Glomerular visceral epithelial cell (primary cell): ENCODE results near the gene NVL.
A peak's percentile ranks its signal among the peaks of the same experiment; 100 is the strongest.

Experiments
- DNase-seq: peaks from one replicate; pipeline ENCODE4 v3.0.0-alpha.2; 2016; ENCODE audit errors: extremely low spot score

NVL gene

DNA sequence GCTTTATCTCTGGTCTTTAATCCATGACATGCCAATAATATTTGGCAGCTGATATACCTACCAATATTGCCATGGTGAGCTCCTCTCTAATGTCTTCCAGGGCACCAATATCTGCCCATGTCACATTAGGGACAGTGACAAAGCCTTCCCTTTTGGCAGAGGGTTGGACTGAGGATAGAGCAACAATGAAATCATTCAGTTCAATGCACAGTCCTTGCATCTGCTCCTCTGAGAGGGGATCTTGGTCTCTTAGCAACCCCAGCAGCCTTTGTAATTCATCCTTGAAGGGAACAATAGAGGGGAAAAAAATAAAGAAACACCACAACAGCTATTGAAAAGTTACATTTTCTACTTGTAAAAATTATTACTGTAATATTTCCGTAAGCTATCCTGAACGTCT lies 42.3 kb downstream of the NVL start:
- no peak for DNase-seq

DNA sequence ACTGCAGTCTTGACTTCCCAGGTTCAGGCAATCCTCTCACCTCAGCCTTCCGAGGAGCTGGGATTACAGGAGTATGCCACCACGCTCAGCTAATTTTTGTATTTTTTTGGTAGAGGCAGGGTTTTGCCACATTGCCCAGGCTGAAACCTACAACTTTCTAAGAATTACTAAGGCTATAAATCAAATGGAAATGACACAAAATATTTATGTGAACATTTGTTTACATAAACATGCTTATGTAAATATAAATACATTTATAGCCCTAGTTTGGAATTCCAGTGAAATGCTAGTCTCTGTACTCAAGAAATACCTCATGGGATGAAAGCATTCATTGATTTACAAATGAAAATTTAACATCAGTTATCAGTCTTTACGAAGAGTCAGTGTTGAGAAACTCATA lies 47.8 kb downstream of the NVL start:
- DNase-seq = no peak

DNA sequence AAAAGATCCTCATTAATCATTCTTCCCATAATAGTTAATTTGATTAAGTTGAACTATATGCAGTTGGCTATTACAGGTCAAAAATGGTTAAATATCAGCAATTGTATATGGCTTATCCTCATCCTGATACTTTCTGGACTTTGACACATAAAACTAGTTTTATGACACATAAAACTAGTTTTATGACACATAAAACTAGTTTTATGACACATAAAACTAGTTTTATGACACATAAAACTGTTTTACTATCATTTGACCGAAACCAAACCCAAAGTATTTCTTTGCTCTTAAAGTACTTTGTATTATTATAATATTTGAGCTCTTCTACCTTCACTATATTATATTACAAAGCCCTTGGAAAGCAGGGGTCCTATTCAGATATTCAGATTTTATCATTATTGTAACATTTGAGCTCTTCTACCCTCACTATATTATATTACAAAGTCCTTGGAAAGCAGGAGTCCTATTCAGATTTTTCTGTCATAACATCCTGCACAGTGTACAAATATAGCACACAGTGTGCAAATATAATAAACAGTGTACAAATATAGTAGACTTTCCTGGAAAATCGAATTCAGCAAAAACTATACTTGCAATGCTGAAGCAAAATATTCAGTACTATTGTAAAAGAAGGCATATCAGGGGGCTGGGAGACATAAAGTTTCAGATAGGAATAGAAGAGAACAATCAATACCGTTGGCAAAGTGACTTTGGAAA lies 53.0 kb downstream of the NVL start:
- no peak for DNase-seq

DNA sequence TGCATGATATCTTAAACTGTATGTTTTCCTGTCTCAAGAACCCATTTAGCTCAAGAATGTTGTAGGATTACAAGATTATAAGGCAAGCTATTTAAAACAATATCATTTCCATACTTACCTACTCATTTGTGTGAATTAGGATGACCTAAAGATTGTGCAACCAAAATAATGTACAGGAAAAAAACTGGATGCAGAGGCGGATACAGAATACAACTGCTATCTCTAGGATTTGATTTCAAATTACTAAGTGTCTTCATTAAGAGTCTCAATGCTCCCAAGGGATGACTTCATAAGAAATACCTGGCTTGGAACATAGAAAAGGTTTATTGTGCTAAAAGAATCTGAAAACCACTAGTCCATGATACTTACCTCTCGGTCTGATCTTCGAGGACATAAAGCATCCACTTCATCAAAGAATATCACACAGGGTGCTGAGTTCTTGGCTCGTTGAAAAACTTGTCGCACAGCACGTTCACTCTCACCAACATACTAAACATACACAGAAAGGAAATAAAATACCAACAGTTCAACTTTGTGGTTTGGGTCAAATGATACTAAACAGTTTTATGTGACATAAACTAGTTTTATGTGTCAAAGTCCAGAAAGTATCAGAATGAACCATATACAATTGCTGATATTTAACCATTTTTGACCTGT lies 54.9 kb downstream of the NVL start:
- DNase-seq = no peak

DNA sequence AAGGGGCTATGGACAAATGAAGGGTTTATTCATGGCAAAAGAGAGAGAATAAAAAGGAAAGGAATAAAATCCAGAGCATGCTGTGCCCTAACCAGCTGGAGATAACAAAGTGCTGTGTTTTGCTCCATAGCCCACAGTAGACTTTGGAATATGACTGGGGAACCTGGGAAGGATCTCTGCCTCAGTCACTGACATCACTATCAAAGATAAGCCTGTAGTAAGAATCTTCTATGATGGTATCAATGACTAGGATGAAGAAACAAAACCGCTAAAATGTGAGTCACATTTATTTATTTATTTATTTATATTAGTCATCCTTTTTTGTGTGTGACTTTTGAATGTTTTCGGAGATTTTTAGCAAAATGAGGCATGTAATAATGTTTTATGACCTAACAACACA lies 56.3 kb downstream of the NVL start:
- peak; percentile 3 for DNase-seq

DNA sequence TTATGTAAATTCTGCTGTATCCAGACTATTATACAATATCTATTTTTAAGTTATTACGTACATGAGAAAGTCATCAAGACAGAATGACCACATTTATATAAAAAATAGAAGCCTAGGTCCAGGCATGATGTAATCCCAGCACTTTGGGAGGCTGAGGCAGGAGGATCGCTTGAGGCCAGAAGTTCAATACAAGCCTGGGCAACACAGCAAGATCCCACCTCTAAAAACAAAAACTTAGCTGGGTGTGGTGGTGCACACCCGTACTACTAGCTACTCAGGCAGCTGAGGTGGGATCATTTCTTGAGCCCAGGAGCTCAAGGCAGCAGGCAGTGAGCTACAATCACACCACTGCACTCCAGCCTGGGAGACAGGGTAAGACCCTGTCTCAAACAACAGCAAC lies 58.9 kb downstream of the NVL start:
- no peak for DNase-seq

DNA sequence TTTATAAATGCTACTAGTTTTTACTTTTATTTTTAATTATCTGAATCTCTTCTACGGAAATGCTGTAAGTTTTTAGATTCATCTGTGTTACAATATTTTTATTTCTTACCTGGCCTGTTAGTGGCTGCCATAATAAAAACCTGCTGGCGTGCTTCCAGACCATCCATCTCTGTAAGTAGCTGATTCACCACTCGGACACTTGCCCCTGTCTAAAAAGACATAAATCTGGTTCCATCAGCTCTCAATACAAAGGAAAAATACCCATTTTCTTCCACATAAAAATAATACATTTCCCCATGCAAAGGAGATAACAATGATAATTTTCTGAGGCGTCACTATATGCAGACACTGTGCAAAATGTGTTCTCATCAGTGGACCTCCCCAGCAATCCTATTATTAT lies 62.0 kb downstream of the NVL start:
- DNase-seq = peak; percentile 30

DNA sequence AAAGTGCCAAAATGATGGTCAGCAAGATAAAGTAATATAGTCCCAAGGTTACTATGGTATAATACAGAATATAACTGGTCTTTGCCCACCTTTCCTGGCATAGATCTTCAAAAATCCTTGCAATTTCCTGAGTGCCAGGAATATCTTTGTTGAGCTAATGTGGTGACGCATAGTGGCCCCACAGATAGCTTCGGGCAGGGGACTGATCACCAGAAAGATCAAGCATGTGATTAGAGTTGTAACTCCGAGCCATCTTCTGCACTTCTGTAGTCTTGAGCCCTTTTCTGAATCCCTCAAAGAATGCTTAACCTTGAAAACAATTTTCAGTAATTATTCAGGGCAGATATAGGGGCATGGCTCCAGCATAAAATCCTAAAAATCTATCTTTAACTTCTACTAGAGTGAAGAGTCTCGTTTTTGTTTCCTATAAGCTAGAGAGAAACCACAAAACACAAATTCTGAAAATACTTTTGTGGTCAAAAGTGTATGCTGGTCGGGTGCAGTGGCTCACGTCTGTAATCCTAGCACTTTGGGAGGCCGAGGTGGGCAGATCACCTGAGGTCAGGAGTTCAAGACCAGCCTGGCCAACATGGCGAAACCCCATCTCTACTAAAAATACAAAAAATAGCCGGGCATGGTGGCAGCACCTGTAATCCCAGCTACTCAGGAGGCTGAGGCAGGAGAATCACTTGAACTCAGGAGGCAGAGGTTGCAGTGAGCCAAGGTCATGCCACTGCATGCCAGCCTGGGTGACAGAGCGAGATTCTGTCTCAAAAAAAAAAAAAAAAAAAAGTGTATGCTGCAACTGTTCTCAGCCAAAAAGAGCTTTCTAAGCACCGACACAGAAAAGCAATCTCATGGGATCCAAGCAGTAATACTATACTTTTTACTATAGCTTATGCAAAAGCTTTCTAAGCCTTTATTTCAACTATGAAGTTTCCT lies 62.8 kb downstream of the NVL start:
- DNase-seq = peak; percentile 25

DNA sequence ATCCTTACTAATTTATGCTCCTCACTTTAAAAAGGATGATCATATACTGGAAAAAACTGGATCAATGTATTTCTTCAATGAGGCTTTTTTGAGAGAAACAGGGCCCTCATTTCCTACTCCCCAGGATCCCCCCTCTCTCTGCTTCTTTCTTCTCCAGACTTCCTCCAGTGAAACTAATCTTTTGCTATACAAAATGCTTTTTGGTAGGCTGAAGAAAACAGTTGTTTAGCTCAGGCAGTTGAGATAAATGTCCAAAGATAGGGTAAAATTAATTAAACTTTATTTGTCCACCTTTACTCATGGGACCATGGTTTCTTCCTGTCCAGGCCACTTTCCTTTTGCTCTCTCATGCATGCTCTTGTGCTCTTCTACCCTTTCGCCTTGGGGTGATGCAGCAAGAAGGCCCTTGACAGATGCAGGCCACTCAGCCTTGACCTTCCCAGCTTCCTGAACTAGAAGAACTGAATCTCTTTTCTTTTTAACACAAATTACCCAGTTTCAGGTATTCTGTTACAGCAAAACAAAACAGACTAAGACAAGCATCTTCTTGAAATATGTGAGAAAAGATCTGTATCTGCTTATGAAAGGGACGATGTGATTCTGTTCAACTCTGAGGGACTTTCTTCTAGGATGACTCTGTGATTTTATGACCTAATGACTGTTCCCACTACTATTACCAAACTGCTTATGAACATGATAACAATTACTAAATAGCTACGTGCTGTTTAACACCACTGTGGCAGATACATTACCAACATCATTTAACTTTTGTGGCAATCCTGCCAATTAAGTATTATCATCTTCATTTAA lies 63.7 kb downstream of the NVL start:
- no peak for DNase-seq

DNA sequence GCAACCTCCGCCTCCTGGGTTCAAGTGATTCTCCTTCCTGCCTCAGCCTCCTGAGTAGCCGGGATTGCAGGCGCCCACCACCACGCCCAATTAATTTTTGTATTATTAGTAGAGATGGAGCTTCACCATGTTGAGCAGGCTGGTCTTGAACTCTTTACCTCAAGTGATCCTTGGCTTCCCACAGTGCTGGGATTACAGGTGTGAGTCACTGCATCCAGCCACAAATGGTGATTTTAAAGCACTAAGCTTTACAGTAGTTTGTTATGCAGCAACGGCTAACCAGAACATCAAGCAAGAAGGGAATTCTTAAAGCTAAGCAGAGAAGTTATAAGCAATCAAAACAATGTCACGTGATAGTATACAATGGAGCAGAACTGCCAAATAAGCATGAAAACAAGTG lies 65.7 kb downstream of the NVL start:
- DNase-seq = no peak

DNA sequence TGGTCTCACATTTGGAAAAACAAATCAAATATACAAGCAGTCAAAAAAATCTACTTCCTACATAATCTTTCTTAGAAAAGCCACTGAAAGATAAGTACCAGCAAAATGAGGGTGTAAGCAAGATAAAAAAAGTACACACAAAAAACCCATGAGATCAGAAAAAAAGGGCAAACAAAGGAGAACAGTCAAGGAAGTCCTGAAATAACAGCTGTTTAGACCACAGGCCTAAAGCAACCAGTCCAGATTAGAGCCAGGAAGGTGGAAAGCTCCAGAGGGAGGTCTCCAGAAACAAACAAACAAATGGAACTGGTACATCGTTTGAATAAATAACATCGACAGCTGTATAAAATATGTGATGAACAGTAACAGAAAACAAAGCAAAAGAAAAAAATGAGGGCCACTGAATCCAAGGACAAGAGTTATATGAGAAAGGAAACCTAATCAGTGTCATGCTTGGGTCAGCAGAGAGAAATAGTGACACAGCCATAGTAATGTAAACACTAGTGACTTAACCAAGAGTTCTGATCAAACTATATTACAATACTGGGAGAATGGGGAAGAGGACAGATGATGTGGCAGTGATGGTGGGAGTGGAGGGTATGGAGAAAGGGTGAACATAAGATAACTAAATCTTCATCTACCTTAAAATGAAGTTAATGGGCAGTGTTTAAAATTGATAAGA lies 67.5 kb downstream of the NVL start:
- no peak for DNase-seq

DNA sequence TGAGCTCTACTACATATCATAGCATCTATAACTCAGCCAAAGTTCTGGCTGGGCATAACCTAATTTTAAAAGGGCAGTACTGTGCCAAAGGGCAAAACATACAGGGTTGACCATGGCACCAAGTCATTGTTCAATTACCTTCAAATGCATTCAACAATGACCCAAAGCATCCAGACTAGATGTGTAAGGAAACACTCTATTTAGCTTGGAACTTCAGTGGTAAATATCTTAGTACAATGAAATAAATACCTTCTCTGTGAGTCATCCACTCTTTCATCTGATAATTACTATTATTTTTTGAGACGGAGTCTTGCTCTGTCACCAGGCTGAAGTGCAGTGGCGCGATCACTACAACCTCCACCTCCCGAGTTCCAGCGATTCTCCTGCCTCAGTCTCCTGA lies 70.0 kb downstream of the NVL start:
- DNase-seq = no peak

DNA sequence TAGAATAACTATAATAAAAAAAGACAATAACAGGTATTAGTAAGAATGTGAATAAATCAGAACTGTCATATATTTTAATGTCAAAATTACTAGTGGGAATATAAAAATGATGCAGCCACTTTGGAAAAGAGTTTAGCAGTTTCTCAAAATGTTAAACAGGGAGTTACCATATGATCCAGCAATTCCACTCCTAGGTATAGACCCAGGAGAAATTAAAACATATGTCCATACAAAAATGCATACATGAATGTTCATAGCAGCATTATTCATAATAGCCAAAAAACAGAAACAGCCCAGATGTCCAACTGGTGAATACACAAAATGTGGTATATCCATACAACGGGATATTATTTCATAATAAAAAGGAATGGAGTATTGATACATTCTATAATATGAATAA lies 71.6 kb downstream of the NVL start:
- no peak for DNase-seq

DNA sequence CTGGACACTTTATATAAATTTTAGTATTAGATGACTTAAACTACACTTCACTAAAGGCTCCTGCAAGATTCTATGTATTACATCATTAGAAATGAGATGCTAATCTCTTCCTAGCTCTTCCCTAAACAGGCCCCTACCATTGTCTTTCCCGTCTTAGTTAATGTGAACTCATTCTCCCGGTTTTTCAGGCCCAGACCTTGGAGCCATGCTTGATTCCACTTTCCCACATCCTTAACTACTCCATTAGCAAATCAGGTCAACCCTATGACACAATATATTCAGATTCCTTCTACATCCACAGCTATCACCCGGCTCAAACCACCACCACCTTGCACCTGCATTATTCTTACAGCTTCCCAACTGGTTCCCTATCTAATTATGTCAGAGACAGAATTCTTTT lies 73.3 kb downstream of the NVL start:
- no peak for DNase-seq

DNA sequence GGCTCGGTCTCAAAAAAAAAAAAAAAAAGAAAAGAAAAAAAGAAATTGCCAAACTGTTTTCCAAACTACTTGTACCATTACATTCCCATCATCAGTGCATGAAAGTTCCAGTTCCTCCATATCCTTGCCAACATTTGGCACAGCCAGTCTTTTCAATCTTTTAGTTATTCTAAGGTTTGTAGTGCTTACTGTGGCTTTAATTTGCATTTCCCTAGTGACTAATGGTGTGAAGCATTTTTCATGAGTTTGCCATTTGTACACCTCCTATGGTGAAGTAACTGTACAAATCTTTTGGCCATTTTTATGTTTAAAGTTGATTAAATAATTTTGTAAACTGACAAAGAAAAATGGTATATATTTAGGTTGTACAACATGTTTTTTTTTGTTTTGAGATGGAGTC lies 76.3 kb downstream of the NVL start:
- DNase-seq = no peak

DNA sequence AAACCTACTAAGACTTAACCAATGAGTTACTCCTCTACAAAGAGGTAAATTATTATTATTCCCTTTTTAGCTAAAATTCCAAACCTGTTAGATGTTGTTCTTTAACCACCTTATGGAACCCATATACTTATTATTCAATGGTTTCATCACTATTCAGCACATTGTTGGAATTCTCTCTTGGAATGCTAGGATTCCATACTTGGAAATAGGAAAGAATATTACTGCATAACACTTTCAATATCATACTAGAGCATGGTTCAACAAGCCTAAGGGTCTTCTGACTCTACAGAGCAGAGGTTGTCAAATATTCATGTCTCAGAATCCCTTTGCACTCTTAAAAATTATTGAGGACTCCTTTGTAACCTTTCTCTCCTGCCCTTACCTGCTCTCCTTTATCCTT lies 77.5 kb downstream of the NVL start:
- no peak for DNase-seq

DNA sequence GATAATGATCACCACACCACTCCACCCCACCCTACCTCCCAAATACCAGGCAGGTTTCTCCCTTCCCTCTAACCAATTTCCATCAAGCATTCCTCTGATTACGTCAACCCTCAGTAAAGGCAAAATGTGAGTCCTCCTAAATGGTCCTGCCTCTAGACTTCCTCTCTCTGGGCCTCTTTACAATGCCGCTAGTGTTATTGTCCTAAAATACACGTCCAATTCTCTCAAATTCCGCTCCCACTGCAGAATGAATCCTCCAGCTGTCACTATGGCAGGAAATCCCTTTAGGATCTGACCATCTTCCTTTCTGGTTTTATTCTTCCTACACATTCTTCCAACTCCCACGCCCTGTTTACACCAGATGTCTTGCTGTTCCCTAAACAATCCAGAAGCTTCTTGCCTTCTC lies 78.2 kb downstream of the NVL start:
- no peak for DNase-seq

DNA sequence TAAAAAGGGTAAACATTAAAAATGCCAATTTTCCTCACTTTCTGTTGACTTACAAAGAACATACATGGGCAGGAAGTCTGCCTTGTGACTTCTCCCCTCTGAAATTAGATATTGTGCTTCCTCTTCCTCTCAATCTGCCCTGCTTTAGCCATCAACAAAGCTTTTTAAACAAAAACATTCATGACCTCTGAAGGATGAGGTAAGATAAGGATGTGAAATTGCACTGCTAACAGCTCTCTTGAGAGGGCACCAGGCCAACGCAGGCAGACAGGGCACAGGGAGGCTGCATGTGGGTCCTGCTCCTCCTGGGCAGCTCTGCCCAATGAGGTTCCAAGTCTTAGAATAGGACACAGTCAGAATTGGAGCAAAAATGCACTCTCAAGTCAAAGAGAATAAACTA lies 84.8 kb downstream of the NVL start:
- peak; percentile 17 for DNase-seq

DNA sequence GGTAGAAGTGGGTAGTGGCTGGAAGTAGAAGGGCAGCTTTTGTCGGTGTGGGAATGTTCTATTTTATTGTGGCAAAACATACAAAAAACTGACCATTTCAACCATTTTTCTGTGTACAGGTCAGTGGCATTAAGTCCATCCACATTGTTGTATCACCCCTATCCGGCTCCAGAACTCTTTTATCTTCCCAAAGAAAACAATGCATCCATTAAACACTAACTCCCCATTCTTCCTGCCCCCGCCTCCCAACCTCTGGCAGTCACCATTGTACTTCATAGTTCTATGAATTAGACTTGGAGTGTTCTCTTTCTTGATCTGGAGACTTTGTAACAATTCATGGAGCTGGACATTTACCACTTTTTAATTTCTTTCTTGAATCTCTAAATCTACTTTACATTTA lies 91.2 kb downstream of the NVL start:
- no peak for DNase-seq

DNA sequence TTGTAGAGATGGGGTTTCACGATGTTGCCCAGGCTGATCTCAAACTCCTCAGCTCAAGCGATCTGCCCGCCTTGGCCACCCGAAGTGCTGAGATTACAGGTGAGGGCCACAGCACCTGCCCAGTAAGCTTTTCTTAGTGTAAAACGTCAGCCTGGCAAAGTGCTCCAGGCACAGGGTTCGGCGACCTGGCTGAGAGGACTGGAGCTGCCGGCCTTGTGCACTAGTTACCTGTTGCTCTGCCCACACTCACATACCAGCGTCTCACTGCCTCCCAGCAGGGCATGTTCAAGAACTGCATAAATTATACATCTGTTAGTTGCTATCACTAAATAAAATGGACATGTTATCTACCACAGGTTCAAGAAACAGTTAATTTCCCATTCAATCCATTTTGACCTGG lies 91.8 kb downstream of the NVL start:
- DNase-seq = no peak

DNA sequence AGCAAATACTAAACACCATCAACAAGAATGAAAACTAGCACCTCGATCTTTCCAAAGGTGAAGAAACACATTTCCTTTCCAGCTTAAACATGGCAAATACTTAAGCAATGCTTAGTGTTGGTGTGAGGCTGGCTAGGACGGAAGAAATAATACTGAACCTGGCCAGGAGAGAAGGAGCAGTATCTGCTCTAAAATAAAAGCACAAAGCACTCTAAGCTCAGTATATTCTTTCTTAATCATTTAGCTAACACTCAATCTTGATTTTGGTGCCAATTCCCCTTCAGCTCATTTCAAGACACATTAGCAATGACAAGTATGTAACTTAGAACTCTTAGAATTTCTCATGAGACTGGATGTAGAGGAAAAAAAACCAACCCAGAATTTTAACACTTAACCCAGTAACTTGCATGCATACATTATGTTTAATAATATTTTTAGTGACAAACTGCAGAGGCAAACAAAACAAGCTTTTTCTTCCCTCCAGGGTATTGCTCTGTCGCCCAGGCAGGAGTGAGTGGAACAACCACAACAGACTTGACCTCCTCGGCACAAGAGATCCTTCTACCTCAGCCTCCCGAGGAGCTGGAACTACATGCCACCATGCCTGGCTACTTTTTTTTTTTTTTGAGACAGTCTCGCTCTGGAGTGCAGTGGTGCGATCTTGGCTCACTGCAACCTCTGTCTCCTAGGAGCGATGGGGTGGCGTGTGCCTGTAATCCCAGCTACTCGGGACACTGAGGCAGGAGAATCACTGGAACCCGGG lies 92.7 kb downstream of the NVL start:
- DNase-seq = no peak
